ENCODE measurements around the gene NPFFR1. TPM values are rescaled to one million over a fixed set of nuclear protein-coding genes. Genes with fewer than 3 reads are reported as not detected.
"Not testable (repeated sequence)": the region's sequence is repeated elsewhere in the genome, so short reads cannot be mapped to it uniquely, and the experiment has no call there.

Gene NPFFR1
- total and polyA plus RNA-seq, 4 donors: 0.50 to 1.8 (median 1.6) TPM

DNA sequence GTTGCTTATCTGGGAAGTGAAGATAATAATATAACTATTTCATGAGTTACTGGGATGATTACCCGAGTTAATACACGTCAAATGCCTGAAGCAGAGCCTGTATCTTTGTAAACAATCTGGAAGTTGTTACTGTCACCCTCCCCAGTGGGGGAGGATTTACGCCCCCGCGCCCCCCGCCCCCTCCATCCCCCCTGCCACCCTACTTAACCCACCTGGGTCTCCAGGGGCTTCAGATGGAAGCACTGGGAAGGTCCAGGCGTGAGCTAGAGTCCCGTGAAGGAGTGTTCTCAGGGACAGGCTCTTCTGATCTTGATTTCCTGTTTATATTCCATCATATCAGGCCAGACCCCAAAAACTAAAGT lies 49.9 kb downstream of the NPFFR1 start:
- H3K27me3 ChIP-seq (ENCODE audit: control insufficient read depth, insufficient read depth, low read length): no peaks in the 10 kb centered on the region
- no peaks in the 10 kb centered on the region for H3K9me3 ChIP-seq (ENCODE audit: control insufficient read depth, insufficient read depth, low read length)
- peak overlapping the region; percentile 42 for H3K27ac ChIP-seq (ENCODE audit: low read depth, low read length)
- H3K4me1 ChIP-seq (ENCODE audit: control insufficient read depth, insufficient read depth, low read length): no peaks in the 10 kb centered on the region
- H3K36me3 ChIP-seq (ENCODE audit: control insufficient read depth, insufficient read depth, low read length): peaks cover 4% of the 10 kb centered on the region
- peak overlapping the region; percentile 61 for H3K4me3 ChIP-seq (ENCODE audit: low read depth, low read length)
- no CpG with 5 or more reads among the region's 8 CpGs for WGBS (ENCODE audit: insufficient coverage)
- no peak for DNase-seq (ENCODE audit: low read depth in 4 of 6, low spot score in 6 of 6)

DNA sequence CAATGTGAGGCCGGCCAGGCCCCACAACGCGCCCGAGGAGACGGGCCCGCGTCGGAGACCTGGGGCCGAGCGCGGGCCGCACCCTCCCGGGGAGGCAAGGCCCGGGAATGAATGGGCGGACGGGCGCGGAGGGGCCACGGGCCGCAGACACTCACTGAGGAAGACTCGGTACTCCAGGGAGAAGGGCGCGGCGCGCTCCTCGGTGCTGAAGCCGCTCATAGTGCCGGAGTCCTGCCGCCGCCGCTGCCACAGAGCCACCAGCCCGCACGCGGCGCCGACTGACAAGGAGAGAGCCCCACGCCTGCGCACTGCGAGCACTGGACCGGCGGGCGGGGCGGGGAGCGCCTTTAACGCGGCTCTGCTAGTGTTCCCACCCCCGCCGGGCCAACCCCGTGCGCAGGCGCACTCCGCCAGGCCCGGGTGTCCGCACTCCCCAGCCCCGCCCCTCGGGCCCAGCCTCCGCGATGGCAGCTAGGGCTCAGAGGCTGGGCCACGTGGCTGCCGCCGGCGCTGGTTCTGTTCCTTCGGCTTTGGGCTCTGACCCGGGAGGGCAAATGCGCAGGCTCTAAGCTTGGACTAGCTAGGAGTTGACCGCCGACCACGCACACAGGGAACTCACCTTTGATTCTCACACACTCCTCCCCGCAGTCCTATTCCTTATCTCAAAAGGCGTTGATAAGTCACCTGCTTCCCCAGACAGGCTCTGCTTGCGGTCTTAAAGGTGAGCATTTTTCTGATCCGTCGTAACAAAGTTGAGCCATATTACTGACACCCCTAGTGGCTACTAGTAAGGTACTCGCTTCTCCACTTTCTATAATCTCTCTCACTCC lies 50.5 kb downstream of the NPFFR1 start, which contains the start of gene PPA1:
PPA1 (minus strand) TSS at position 321 of the 830 bp plus-strand sequence; CDS start at position 219, 102 bp downstream.
- peak; percentile 84 to 99 (median 96) for DNase-seq (ENCODE audit: low read depth in 4 of 6, low spot score in 6 of 6)
- Histone ChIP-seq H3K27ac (ENCODE audit: low read depth, low read length) (peak within 1 kb of the TSS; percentile 42), H3K4me3 (ENCODE audit: low read depth, low read length) (peak within 1 kb of the TSS; percentile 81), H3K9me3 (ENCODE audit: control insufficient read depth, insufficient read depth, low read length) (no peaks in the 10 kb centered on the region), H3K27me3 (ENCODE audit: control insufficient read depth, insufficient read depth, low read length) (no peaks in the 10 kb centered on the region), H3K36me3 (ENCODE audit: control insufficient read depth, insufficient read depth, low read length) (peaks cover 4% of the 10 kb centered on the region), H3K4me1 (ENCODE audit: control insufficient read depth, insufficient read depth, low read length) (no peaks in the 10 kb centered on the region)
- WGBS (ENCODE audit: insufficient coverage): under 1% methylated on average over 68 of the region's 74 CpGs

DNA sequence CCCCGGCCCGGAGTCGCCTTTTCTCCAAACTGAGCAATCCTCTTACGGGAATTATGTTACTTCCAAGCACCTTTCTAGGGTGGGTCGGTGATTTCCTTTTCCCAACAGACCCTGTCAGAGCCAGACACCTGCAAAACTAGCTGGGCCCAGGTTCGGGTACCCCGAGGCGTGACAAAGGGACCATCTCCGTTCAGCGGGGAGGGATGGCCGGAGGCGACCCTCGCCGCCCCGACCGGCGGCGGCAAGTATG lies 51.0 kb downstream of the NPFFR1 start:
- no peaks in the 10 kb centered on the region for H3K4me1 ChIP-seq (ENCODE audit: control insufficient read depth, insufficient read depth, low read length)
- no peaks in the 10 kb centered on the region for H3K9me3 ChIP-seq (ENCODE audit: control insufficient read depth, insufficient read depth, low read length)
- no peaks in the 10 kb centered on the region for H3K27me3 ChIP-seq (ENCODE audit: control insufficient read depth, insufficient read depth, low read length)
- H3K4me3 ChIP-seq (ENCODE audit: low read depth, low read length): peak overlapping the region; percentile 81
- H3K27ac ChIP-seq (ENCODE audit: low read depth, low read length): peak overlapping the region; percentile 34
- WGBS (ENCODE audit: insufficient coverage): under 1% methylated on average over 18 of the region's 18 CpGs
- DNase-seq (ENCODE audit: low read depth in 4 of 6, low spot score in 6 of 6): no peak
- H3K36me3 ChIP-seq (ENCODE audit: control insufficient read depth, insufficient read depth, low read length): peaks cover 4% of the 10 kb centered on the region

DNA sequence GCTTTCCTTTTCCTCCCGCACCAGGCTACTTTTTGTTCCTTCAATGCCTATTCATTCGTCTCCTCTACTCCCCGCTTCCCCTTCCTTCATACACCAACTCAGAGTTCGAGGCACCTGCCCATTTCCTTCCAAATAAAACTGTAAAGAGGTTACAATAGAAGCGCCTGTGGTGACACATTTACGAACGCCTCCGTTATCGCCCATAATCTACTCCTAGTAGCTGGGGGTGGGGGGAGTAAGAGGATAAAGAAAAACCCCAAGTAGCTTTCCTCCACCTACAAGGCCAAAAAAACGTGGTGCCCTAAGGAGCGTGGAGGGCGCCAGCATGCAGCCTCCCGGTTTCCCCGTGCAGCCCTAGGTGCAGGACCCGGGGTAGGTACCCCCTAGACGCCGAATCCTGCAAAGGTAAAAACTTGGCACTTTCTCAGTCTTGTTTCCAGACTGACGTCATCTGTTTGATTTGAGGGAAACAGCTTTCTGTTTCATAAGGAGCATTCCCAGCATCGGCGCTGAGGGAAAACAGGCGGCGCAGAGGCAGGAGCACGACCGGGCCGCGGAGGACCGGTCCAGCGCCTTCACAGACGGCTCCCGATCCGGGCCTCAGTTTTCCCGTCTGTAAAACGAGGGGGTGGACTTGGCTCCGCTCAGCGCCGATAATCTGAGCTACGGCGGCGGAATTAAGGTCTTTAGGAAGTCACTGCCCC lies 51.5 kb downstream of the NPFFR1 start:
- no peaks in the 10 kb centered on the region for H3K9me3 ChIP-seq (ENCODE audit: control insufficient read depth, insufficient read depth, low read length)
- peak overlapping the region; percentile 34 for H3K27ac ChIP-seq (ENCODE audit: low read depth, low read length)
- H3K4me3 ChIP-seq (ENCODE audit: low read depth, low read length): peak overlapping the region; percentile 81
- peaks cover 6% of the 10 kb centered on the region for H3K36me3 ChIP-seq (ENCODE audit: control insufficient read depth, insufficient read depth, low read length)
- DNase-seq (ENCODE audit: low read depth in 4 of 6, low spot score in 6 of 6): peak in 3 of 6 donors; percentile 26 to 70 (median 60)
- WGBS (ENCODE audit: insufficient coverage): under 1% methylated on average over 30 of the region's 39 CpGs
- H3K27me3 ChIP-seq (ENCODE audit: control insufficient read depth, insufficient read depth, low read length): no peaks in the 10 kb centered on the region
- H3K4me1 ChIP-seq (ENCODE audit: control insufficient read depth, insufficient read depth, low read length): no peaks in the 10 kb centered on the region

DNA sequence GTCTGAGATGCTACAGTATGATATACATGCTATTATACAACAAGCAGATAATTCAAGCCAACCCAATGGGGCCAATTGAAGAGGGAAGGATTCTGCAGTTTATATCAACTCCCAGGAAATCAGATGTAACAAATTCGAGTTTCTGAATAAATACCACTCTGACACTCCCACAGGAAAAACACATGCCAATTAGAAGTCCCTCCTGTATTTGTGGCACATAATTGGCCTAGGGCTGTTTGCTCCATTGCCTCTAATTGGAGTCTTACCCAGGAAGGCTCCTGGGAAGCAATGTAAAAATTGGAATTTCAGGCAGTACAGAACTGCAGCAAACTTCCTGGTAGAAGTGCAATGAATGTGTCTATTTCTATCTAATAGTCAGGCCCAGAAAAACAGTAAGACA lies 55.3 kb downstream of the NPFFR1 start:
- Histone ChIP-seq H3K4me3 (ENCODE audit: low read depth, low read length) (no peak overlapping the region), H3K9me3 (ENCODE audit: control insufficient read depth, insufficient read depth, low read length) (no peaks in the 10 kb centered on the region), H3K4me1 (ENCODE audit: control insufficient read depth, insufficient read depth, low read length) (no peaks in the 10 kb centered on the region), H3K27me3 (ENCODE audit: control insufficient read depth, insufficient read depth, low read length) (no peaks in the 10 kb centered on the region), H3K27ac (ENCODE audit: low read depth, low read length) (no peak overlapping the region), H3K36me3 (ENCODE audit: control insufficient read depth, insufficient read depth, low read length) (peaks cover 7% of the 10 kb centered on the region)
- no CpG with 5 or more reads among the region's 1 CpG for WGBS (ENCODE audit: insufficient coverage)
- DNase-seq (ENCODE audit: low read depth in 4 of 6, low spot score in 6 of 6): peak in 1 of 6 donors; percentile 66

DNA sequence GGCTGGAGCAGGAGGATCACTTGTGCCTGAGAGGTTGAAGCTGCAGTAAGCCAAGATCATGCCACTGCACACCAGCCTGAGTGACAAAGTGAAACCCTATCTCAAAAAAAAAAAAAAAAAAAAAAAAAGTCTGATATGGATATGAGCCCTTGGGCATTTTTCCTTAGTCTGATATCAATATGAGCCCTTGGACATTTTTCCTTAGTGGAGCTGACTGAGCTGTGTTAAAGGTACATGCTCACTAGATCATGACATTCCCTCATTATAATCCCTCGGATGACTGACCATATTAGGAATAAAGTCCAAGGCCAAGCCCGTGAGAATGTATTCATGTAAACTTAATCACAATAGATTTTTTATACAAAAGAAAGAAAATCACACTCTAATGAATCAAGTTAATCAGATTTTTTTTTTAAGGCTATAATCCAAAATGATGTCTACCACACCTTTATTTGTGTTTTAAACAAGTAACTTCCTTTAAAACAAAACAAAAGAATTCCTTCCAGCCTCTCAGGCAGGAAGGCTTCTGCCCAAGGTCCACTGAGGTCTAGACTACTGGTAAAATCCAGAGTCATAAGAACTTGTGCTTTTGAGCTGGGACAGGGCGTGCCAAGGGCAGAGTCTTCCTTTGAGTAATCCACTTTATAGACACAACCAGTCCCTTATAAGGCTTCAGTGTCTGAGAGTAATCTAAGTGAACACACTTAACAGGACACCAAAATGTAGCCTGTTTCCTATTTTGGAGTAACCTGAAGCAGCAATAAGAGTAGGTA lies 56.1 kb downstream of the NPFFR1 start:
- no peaks in the 10 kb centered on the region for H3K9me3 ChIP-seq (ENCODE audit: control insufficient read depth, insufficient read depth, low read length)
- no peaks in the 10 kb centered on the region for H3K27me3 ChIP-seq (ENCODE audit: control insufficient read depth, insufficient read depth, low read length)
- no peak for DNase-seq (ENCODE audit: low read depth in 4 of 6, low spot score in 6 of 6)
- no CpG with 5 or more reads among the region's 3 CpGs for WGBS (ENCODE audit: insufficient coverage)
- no peak overlapping the region for H3K4me3 ChIP-seq (ENCODE audit: low read depth, low read length)
- peaks cover 11% of the 10 kb centered on the region for H3K36me3 ChIP-seq (ENCODE audit: control insufficient read depth, insufficient read depth, low read length)
- no peaks in the 10 kb centered on the region for H3K4me1 ChIP-seq (ENCODE audit: control insufficient read depth, insufficient read depth, low read length)
- no peak overlapping the region for H3K27ac ChIP-seq (ENCODE audit: low read depth, low read length)

DNA sequence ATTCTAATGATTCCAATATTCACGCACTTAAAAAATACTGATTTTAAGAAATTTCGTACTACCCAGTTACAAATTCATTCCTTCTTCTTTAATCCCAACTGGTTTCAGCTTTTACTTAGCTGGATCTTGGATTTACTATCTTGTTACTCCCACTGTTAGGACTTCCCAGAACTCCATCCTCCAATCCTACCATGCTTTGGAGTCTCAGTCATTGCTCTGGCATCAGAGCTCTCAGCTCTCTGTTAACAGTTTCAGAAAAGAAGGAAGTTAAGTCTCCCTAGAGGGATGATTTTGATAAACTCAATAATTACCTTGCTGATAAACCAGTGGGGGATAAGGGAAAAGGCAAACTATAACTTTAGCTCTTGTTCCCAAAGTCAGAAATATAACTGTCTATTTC lies 60.1 kb downstream of the NPFFR1 start:
- WGBS (ENCODE audit: insufficient coverage): 100% methylated on average over 2 of the region's 2 CpGs
- Histone ChIP-seq H3K36me3 (ENCODE audit: control insufficient read depth, insufficient read depth, low read length) (peaks cover 8% of the 10 kb centered on the region), H3K4me3 (ENCODE audit: low read depth, low read length) (no peak overlapping the region), H3K27ac (ENCODE audit: low read depth, low read length) (no peak overlapping the region), H3K27me3 (ENCODE audit: control insufficient read depth, insufficient read depth, low read length) (no peaks in the 10 kb centered on the region), H3K9me3 (ENCODE audit: control insufficient read depth, insufficient read depth, low read length) (no peaks in the 10 kb centered on the region), H3K4me1 (ENCODE audit: control insufficient read depth, insufficient read depth, low read length) (no peaks in the 10 kb centered on the region)
- DNase-seq (ENCODE audit: low read depth in 4 of 6, low spot score in 6 of 6): no peak

DNA sequence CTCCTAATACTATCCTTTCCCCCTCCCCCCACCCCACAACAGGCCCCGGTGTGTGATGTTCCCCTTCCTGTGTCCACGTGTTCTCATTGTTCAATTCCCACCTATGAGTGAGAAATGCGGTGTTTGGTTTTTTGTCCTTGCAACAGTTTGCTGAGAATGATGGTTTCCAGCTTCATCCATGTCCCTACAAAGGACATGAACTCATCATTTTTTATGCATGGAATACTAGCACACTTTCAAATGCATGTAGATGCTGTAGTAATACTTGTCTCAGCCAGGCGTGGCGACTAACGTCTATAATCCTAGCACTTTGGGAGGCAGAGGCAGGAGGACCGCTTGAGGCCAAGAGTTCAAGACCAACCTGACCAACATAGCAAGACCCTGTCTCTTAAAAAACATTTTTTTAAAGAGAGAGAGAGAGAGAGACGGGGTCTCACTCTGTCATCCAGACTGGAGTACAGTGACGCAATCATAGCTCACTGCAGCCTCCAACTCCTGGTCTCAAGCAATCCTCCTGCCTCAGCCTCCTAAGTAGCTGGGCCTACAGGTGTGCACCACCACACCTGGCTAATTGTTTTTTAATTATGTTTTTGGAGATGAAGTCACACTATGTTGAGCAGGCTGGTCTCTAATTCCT lies 60.9 kb downstream of the NPFFR1 start:
- H3K9me3 ChIP-seq (ENCODE audit: control insufficient read depth, insufficient read depth, low read length); H3K27ac ChIP-seq (ENCODE audit: low read depth, low read length); H3K4me3 ChIP-seq (ENCODE audit: low read depth, low read length); H3K27me3 ChIP-seq (ENCODE audit: control insufficient read depth, insufficient read depth, low read length); H3K36me3 ChIP-seq (ENCODE audit: control insufficient read depth, insufficient read depth, low read length); H3K4me1 ChIP-seq (ENCODE audit: control insufficient read depth, insufficient read depth, low read length); DNase-seq (ENCODE audit: low read depth in 4 of 6, low spot score in 6 of 6): not testable (repeated sequence)
- no CpG with 5 or more reads among the region's 9 CpGs for WGBS (ENCODE audit: insufficient coverage)

DNA sequence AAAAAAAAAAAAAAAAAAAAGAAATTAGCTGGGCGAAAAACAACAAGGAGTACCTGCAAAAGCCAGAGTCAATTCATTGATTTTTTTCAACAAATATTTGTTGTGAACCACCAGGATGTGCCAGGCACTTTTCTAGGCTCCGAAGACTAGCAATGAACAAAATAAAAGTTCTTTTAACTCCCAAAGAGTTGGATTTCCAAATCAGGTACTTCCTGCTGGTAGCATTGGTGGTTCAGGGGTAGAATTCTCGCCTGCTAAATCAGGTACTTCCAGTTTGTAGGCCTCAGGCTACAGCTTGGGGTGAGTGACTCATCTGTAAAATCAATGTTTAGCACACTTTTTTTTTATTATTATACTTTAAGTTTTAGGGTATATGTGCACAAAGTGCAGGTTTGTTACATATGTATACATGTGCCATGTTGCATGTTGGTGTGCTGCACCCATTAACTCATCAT lies 61.4 kb downstream of the NPFFR1 start:
- Histone ChIP-seq H3K27me3 (ENCODE audit: control insufficient read depth, insufficient read depth, low read length) (no peaks in the 10 kb centered on the region), H3K9me3 (ENCODE audit: control insufficient read depth, insufficient read depth, low read length) (no peaks in the 10 kb centered on the region), H3K36me3 (ENCODE audit: control insufficient read depth, insufficient read depth, low read length) (peaks cover 6% of the 10 kb centered on the region), H3K27ac (ENCODE audit: low read depth, low read length) (no peak overlapping the region), H3K4me3 (ENCODE audit: low read depth, low read length) (no peak overlapping the region), H3K4me1 (ENCODE audit: control insufficient read depth, insufficient read depth, low read length) (no peaks in the 10 kb centered on the region)
- no CpG with 5 or more reads among the region's 3 CpGs for WGBS (ENCODE audit: insufficient coverage)
- DNase-seq (ENCODE audit: low read depth in 4 of 6, low spot score in 6 of 6): no peak

Measured in spinal cord (tissue), 10 donors.